H9 (cell line): ENCODE measurements around the gene TMEM120B. TPM values are rescaled to one million over a fixed set of nuclear protein-coding genes. Genes with fewer than 3 reads are reported as not detected.

Experiments used
- DNase-seq: peaks from one replicate; pipeline ENCODE4 v3.0.0-alpha.2; 2017
- H2AFZ ChIP-seq: one replicate; pipeline ENCODE4 v1.6.1; 2013; ENCODE audit warnings: mild to moderate bottlenecking, low read length, control low read depth, moderate library complexity
- H2AK5ac ChIP-seq: 2 replicates; pipeline ENCODE4 v1.6.1; 2013; ENCODE audit warnings: low read length, control low read depth, mixed read lengths; ENCODE audit not compliant: insufficient read length
- H2BK120ac ChIP-seq: one replicate; pipeline ENCODE4 v1.6.1; 2013; ENCODE audit warnings: low read depth, mild to moderate bottlenecking, low read length, control low read depth, inconsistent platforms; ENCODE audit not compliant: poor library complexity, severe bottlenecking
- H2BK12ac ChIP-seq: 2 replicates; pipeline ENCODE4 v1.6.1; 2013; ENCODE audit warnings: low read length, control low read depth, mixed read lengths, low read depth; ENCODE audit not compliant: insufficient read length
- H2BK15ac ChIP-seq: 2 replicates; pipeline ENCODE4 v1.6.1; 2013; ENCODE audit warnings: low read depth, low read length, control low read depth
- H2BK20ac ChIP-seq: one replicate; pipeline ENCODE4 v1.6.1; 2013; ENCODE audit warnings: low read depth, mild to moderate bottlenecking, low read length, control low read depth, inconsistent platforms; ENCODE audit not compliant: poor library complexity, severe bottlenecking
- H2BK5ac ChIP-seq: 2 replicates; pipeline ENCODE4 v1.6.1; 2013; ENCODE audit warnings: low read length, control low read depth, mixed read lengths; ENCODE audit not compliant: insufficient read length
- H3K14ac ChIP-seq: 2 replicates; pipeline ENCODE4 v1.6.1; 2013; ENCODE audit warnings: low read length, control low read depth; ENCODE audit not compliant: insufficient read depth
- H3K18ac ChIP-seq: 2 replicates; pipeline ENCODE4 v1.6.1; 2013; ENCODE audit warnings: low read depth, mild to moderate bottlenecking, mixed read lengths, low read length, control low read depth; ENCODE audit not compliant: insufficient read length
- H3K23ac ChIP-seq: 2 replicates; pipeline ENCODE4 v1.6.1; 2013; ENCODE audit warnings: low read length, control low read depth, mixed read lengths, low read depth; ENCODE audit not compliant: insufficient read length
- H3K23me2 ChIP-seq: 2 replicates; pipeline ENCODE4 v1.6.1; 2013; ENCODE audit warnings: low read depth, mild to moderate bottlenecking, mixed read lengths, low read length, control low read depth; ENCODE audit not compliant: insufficient read length, poor library complexity, severe bottlenecking
- H3K27ac ChIP-seq: 2 replicates; pipeline ENCODE4 v1.5.1; 2013; ENCODE audit warnings: low read length, control low read depth, mixed read lengths, low read depth; ENCODE audit not compliant: insufficient read length
- H3K27me3 ChIP-seq: 2 replicates; pipeline ENCODE4 v1.6.1; 2013; ENCODE audit warnings: low read length, control low read depth, inconsistent platforms; ENCODE audit not compliant: insufficient read depth
- H3K4ac ChIP-seq: 2 replicates; pipeline ENCODE4 v1.6.1; 2013; ENCODE audit warnings: low read depth, mild to moderate bottlenecking, control low read depth, inconsistent platforms, low read length, moderate library complexity
- H3K4me1 ChIP-seq: 2 replicates; pipeline ENCODE4 v1.6.1; 2013; ENCODE audit warnings: low read length, control low read depth, inconsistent platforms; ENCODE audit not compliant: insufficient read depth
- H3K4me2 ChIP-seq: 2 replicates; pipeline ENCODE4 v1.6.1; 2013; ENCODE audit warnings: low read length, control low read depth, mixed read lengths; ENCODE audit not compliant: insufficient read length, insufficient read depth
- H3K56ac ChIP-seq: 2 replicates; pipeline ENCODE4 v1.6.1; 2013; ENCODE audit warnings: low read depth, mild to moderate bottlenecking, mixed read lengths, low read length, control low read depth; ENCODE audit not compliant: insufficient read length
- H3K79me1 ChIP-seq: 2 replicates; pipeline ENCODE4 v1.6.1; 2013; ENCODE audit warnings: low read depth, mild to moderate bottlenecking, moderate library complexity, low read length, control low read depth, inconsistent platforms; ENCODE audit not compliant: insufficient read depth, poor library complexity, severe bottlenecking
- H3K79me2 ChIP-seq: 2 replicates; pipeline ENCODE4 v1.6.1; 2013; ENCODE audit warnings: low read length, control low read depth, inconsistent platforms; ENCODE audit not compliant: insufficient read depth
- H3K9ac ChIP-seq: 2 replicates; pipeline ENCODE4 v1.6.1; 2013; ENCODE audit warnings: low read length, control low read depth, mixed read lengths; ENCODE audit not compliant: insufficient read length; ENCODE audit errors: extremely low read depth
- H3K9me3 ChIP-seq: one replicate; pipeline ENCODE4 v1.6.1; 2013; ENCODE audit warnings: low read depth, low read length, inconsistent platforms; ENCODE audit not compliant: control insufficient read depth
- H3T11ph ChIP-seq: one replicate; pipeline ENCODE4 v1.6.1; 2013; ENCODE audit warnings: mild to moderate bottlenecking, low read length, control low read depth, inconsistent platforms
- H4K20me1 ChIP-seq: one replicate; pipeline ENCODE4 v1.6.1; 2013; ENCODE audit not compliant: control insufficient read depth, insufficient read length, insufficient read depth
- H4K5ac ChIP-seq: 2 replicates; pipeline ENCODE4 v1.6.1; 2013; ENCODE audit warnings: low read depth, mild to moderate bottlenecking, mixed read lengths, low read length, control low read depth; ENCODE audit not compliant: insufficient read length
- H4K8ac ChIP-seq: replicated peaks from 2 replicates; pipeline ENCODE4 v1.6.1; 2013; ENCODE audit warnings: low read length, control low read depth, mixed read lengths, low read depth; ENCODE audit not compliant: insufficient read length
- H4K91ac ChIP-seq: 2 replicates; pipeline ENCODE4 v1.6.1; 2013; ENCODE audit warnings: low read depth, mild to moderate bottlenecking, moderate library complexity, mixed read lengths, low read length, control low read depth; ENCODE audit not compliant: insufficient read length
- H3K27ac Mint-ChIP-seq, 3 experiments: 2 replicates in 2 of 3; 3 replicates in 1 of 3; pipeline ENCODE4 v1.8.0; 2020 to 2021; ENCODE audit warnings: mixed read lengths in 3 of 3, mild to moderate bottlenecking in 1 of 3, moderate library complexity in 1 of 3
- H3K27me3 Mint-ChIP-seq: 2 replicates; pipeline ENCODE4 v1.8.0; 2021; ENCODE audit warnings: low read depth, mild to moderate bottlenecking, moderate library complexity, mixed read lengths
- H3K36me3 Mint-ChIP-seq, 3 experiments: 2 replicates in 2 of 3; 3 replicates in 1 of 3; pipeline ENCODE4 v1.8.0; 2020 to 2021; ENCODE audit warnings: low read depth in 3 of 3, mixed read lengths in 3 of 3; ENCODE audit not compliant: insufficient read depth in 1 of 3
- H3K4me1 Mint-ChIP-seq, 2 experiments: 2 replicates each; pipeline ENCODE4 v1.8.0; 2020; ENCODE audit warnings: mixed read lengths in 2 of 2
- H3K4me3 Mint-ChIP-seq, 2 experiments: 2 replicates in 1 of 2; 3 replicates in 1 of 2; pipeline ENCODE4 v1.8.0; 2020 to 2021; ENCODE audit warnings: mild to moderate bottlenecking in 2 of 2, mixed read lengths in 2 of 2, moderate library complexity in 1 of 2
- H3K9me3 Mint-ChIP-seq, 2 experiments: 2 replicates in 1 of 2; 3 replicates in 1 of 2; pipeline ENCODE4 v1.8.0; 2020; ENCODE audit warnings: mild to moderate bottlenecking in 2 of 2, mixed read lengths in 2 of 2, moderate library complexity in 1 of 2
- CTCF ChIP-seq: fragments of 200-600 bp; sonication (generic); conservative IDR thresholded peaks from 3 replicates; pipeline ENCODE4 v1.8.0; 2021; ENCODE audit warnings: antibody characterized with exemption, mild to moderate bottlenecking
- WGBS: extraction: QIAGEN DNeasy Blood & Tissue Kit; methylation state at CpG from one replicate; pipeline ENCODE4 v1.1.7; 2013; ENCODE audit warnings: missing lambda C conversion rate, low lambda C conversion rate, mixed read lengths; ENCODE audit not compliant: insufficient read length; ENCODE audit errors: extremely low coverage; 5-methylcytosine and 5-hydroxymethylcytosine counted together
- total RNA-seq: library from RNA; stranded (reverse); gene quantifications from 2 replicates; pipeline ENCODE4 v1.2.1, GENCODE V29; 2021

The TMEM120B gene
- total RNA-seq, 1 experiment from 2014 or later: 25.8 TPM

- Histone ChIP-seq H3K79me1 (peaks cover 3% of the 10 kb centered on the region), H3K27me3 (no peaks in the 10 kb centered on the region), H3K56ac (no peak overlapping the region), H2BK15ac (no peak overlapping the region), H3K23ac (no peak overlapping the region), H3K4me1 (no peaks in the 10 kb centered on the region), H2BK120ac (no peak overlapping the region), H3T11ph (no peak overlapping the region), H3K9ac (no peak overlapping the region), H3K23me2 (no peaks in the 10 kb centered on the region), H2BK12ac (no peak overlapping the region), H2BK20ac (no peak overlapping the region), H4K5ac (no peak overlapping the region), H2BK5ac (no peak overlapping the region), H3K27ac (no peak overlapping the region), H3K79me2 (peaks cover 3% of the 10 kb centered on the region; the same call in 1 of the 2 replicates), H4K8ac (no peak overlapping the region), H3K14ac (no peak overlapping the region), H2AFZ (no peak overlapping the region), H4K20me1 (no peaks in the 10 kb centered on the region), H3K9me3 (no peaks in the 10 kb centered on the region), H4K91ac (no peak overlapping the region), H3K18ac (no peak overlapping the region), H3K4ac (no peak overlapping the region), H3K4me2 (no peak overlapping the region), H2AK5ac (no peak overlapping the region)
- no peak overlapping the region for H3K4me3 Mint-ChIP-seq
- no peak for DNase-seq
- H3K9me3 Mint-ChIP-seq: no peaks in the 10 kb centered on the region
- WGBS: no CpG with 5 or more reads among the region's 7 CpGs
- H3K36me3 Mint-ChIP-seq: peaks cover 0 to 3% (median 2%) of the 10 kb centered on the region in 3 experiments; a peak in 1 of 7 replicates
- no peak for TF ChIP-seq CTCF
- no peak overlapping the region for H3K27ac Mint-ChIP-seq
- H3K27me3 Mint-ChIP-seq: no peaks in the 10 kb centered on the region
- peaks cover 6% of the 10 kb centered on the region in 2 experiments; a peak in 2 of 4 replicates for H3K4me1 Mint-ChIP-seq
These were observed 18.9 kb downstream of the TMEM120B start for GRCh38 chr12:121731473-121731872.
